ENCODE measurements around the gene CCDC158. TPM values are rescaled to one million over a fixed set of nuclear protein-coding genes. Genes with fewer than 3 reads are reported as not detected.

Gene CCDC158
- total RNA-seq, 1 donor from 2014 or later: 0.64 TPM

GRCh38 chr4:76302826-76303438 lies 118.0 kb downstream of the CCDC158 start:
- no peak overlapping the region for H3K27ac ChIP-seq
- H3K4me3 ChIP-seq: no peak overlapping the region
- DNase-seq (no peak), ATAC-seq (no peak)
- H3K9me3 ChIP-seq: no peaks in the 10 kb centered on the region
- peaks cover 26% of the 10 kb centered on the region for H3K4me1 ChIP-seq
- TF ChIP-seq, protein P1, sequence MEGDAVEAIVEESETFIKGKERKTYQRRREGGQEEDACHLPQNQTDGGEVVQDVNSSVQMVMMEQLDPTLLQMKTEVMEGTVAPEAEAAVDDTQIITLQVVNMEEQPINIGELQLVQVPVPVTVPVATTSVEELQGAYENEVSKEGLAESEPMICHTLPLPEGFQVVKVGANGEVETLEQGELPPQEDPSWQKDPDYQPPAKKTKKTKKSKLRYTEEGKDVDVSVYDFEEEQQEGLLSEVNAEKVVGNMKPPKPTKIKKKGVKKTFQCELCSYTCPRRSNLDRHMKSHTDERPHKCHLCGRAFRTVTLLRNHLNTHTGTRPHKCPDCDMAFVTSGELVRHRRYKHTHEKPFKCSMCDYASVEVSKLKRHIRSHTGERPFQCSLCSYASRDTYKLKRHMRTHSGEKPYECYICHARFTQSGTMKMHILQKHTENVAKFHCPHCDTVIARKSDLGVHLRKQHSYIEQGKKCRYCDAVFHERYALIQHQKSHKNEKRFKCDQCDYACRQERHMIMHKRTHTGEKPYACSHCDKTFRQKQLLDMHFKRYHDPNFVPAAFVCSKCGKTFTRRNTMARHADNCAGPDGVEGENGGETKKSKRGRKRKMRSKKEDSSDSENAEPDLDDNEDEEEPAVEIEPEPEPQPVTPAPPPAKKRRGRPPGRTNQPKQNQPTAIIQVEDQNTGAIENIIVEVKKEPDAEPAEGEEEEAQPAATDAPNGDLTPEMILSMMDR (IDR thresholded peaks at IDR 0.05): no peak
- intact Hi-C loops (cut with DNase I): no loop called here
- no peaks in the 10 kb centered on the region for H3K36me3 ChIP-seq
- no peaks in the 10 kb centered on the region for H3K27me3 ChIP-seq

- ATAC-seq: no peak
- DNase-seq: no peak
- Histone ChIP-seq H3K4me3 (no peak overlapping the region), H3K9me3 (no peaks in the 10 kb centered on the region), H3K27ac (peak overlapping the region; percentile 21), H3K27me3 (no peaks in the 10 kb centered on the region), H3K36me3 (no peaks in the 10 kb centered on the region), H3K4me1 (peaks cover 20% of the 10 kb centered on the region)
- intact Hi-C loops (cut with DNase I): no loop called here
- TF ChIP-seq, protein P1 (IDR thresholded peaks at IDR 0.05): no peak
Observed at GRCh38 chr4:76301775-76302162, 119.2 kb downstream of the CCDC158 start.

- peak overlapping the region; percentile 21 for H3K27ac ChIP-seq
- no peaks in the 10 kb centered on the region for H3K9me3 ChIP-seq
- no peak overlapping the region for H3K4me3 ChIP-seq
- H3K27me3 ChIP-seq: no peaks in the 10 kb centered on the region
- DNase-seq: no peak
- intact Hi-C loops (cut with DNase I): no loop called here
- ATAC-seq: peak; percentile 2
- no peaks in the 10 kb centered on the region for H3K36me3 ChIP-seq
- TF ChIP-seq, protein P1 (IDR thresholded peaks at IDR 0.05): no peak
- H3K4me1 ChIP-seq: peaks cover 20% of the 10 kb centered on the region
Observed at GRCh38 chr4:76301068-76301774, 119.7 kb downstream of the CCDC158 start.

DNA sequence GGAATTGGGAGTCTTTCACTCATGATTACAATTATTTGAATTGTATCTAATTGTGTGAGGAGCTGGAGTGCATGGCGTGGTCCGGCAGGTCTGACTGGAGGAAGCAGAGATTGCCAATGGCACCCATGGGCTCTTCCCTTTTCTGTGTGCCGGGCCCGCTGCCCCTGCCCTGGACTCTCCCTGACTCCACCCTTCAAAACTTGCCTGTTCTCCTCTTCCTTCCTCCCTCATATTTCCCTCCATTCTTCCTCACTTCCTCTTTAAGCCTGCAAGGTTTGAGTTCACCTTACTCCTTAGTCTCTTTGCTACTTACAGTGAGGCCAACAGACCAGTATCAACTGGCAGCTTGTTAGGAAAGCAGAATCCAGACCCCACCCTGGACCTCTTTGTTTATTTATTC lies 120.9 kb downstream of the CCDC158 start:
- peak; percentile 75 for ATAC-seq

DNA sequence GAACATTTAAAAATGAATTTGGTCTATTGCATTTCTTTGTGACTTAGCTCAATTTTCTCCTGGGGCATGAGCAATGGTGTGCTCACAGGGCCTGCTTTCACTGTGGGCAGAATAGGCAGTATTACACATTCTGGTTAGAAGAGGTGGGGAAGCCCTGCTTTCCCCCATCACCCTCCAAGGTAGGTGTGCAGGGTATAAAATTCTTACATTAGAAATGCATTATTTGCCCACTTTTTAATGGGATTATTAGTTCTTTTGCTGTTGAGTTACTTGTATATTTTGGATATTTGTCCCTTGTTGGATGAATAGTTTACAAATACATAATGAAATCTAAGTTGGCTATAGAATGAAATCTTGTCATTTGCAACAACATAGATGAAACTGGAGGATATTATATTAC lies 122.7 kb downstream of the CCDC158 start:
- DNase-seq (no peak), ATAC-seq (no peak)
- Histone ChIP-seq H3K4me3 (no peak overlapping the region), H3K27me3 (no peaks in the 10 kb centered on the region), H3K4me1 (peaks cover 14% of the 10 kb centered on the region), H3K36me3 (no peaks in the 10 kb centered on the region), H3K27ac (no peak overlapping the region), H3K9me3 (no peaks in the 10 kb centered on the region)
- TF ChIP-seq, protein P1 (IDR thresholded peaks at IDR 0.05): no peak
- intact Hi-C loops (cut with DNase I): no loop called here

More for the DNA sequence above, 120.9 kb downstream of the CCDC158 start:
- H3K27ac ChIP-seq: no peak overlapping the region
- TF ChIP-seq, protein P1 (IDR thresholded peaks at IDR 0.05): no peak
- no peaks in the 10 kb centered on the region for H3K27me3 ChIP-seq
- DNase-seq: no peak
- H3K4me3 ChIP-seq: no peak overlapping the region
- intact Hi-C loops (cut with DNase I): no loop called here
- no peaks in the 10 kb centered on the region for H3K36me3 ChIP-seq
- H3K9me3 ChIP-seq: no peaks in the 10 kb centered on the region
- H3K4me1 ChIP-seq: peaks cover 15% of the 10 kb centered on the region

All from upper lobe of right lung (tissue), 1 donor.